ENCODE data around the gene MAML2.

DNA sequence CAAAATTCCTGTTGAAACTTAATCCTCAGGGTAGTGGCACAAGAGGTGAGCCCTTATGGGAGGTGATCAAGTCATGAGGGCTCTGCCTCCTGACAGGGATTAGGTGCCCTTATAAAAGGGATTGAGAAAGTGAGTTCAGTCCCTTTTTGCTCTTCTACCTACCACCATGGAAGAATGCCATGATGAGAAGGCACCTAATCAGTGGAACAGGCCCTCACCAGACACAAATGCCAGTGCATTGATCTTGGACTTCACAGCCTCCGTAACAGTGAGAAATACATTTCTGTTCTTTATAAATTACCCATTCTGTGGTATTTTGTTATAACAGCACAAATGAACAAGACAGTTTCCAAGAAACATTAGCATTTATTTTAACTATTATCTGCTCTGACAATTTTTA lies 338.1 kb downstream of the MAML2 start:
- TF ChIP-seq, protein P1, sequence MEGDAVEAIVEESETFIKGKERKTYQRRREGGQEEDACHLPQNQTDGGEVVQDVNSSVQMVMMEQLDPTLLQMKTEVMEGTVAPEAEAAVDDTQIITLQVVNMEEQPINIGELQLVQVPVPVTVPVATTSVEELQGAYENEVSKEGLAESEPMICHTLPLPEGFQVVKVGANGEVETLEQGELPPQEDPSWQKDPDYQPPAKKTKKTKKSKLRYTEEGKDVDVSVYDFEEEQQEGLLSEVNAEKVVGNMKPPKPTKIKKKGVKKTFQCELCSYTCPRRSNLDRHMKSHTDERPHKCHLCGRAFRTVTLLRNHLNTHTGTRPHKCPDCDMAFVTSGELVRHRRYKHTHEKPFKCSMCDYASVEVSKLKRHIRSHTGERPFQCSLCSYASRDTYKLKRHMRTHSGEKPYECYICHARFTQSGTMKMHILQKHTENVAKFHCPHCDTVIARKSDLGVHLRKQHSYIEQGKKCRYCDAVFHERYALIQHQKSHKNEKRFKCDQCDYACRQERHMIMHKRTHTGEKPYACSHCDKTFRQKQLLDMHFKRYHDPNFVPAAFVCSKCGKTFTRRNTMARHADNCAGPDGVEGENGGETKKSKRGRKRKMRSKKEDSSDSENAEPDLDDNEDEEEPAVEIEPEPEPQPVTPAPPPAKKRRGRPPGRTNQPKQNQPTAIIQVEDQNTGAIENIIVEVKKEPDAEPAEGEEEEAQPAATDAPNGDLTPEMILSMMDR (IDR thresholded peaks at IDR 0.05; ENCODE audit: poor library complexity), result no peak
- no peak for TF ChIP-seq EZH2 (IDR thresholded peaks at IDR 0.05; ENCODE audit: borderline replicate concordance)
- no peak for TF ChIP-seq EZH2phosphoT487 (IDR thresholded peaks at IDR 0.05; ENCODE audit: low read depth, severe bottlenecking, unreplicated experiment)

All from hepatocyte (in vitro differentiated cells).